ENCODE results near the gene IFIT2.
"Not testable (repeated sequence)": the region's sequence is repeated elsewhere in the genome, so short reads cannot be mapped to it uniquely, and the experiment has no call there.

IFIT2 gene

DNA sequence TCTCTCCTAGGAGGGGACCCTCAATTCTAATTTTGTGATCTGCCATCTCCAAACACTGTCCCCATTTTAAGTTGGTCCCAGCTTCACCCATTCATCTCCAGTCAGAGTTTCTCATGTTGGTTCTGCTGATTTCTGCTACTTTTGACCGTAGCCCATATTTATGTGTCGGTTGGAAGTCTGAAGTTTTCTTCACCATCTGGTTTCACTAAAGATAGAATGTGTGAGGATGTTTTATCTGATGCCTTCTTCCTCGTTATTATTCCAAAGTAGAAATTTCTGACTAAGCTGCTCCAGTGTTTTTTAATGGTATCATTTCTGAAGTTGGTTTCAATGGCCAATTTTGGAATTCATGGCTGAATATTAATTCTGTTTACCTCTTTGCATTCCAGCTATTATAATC lies 21.3 kb upstream of the IFIT2 start:
- no peak for DNase-seq (ENCODE audit: low spot score)

DNA sequence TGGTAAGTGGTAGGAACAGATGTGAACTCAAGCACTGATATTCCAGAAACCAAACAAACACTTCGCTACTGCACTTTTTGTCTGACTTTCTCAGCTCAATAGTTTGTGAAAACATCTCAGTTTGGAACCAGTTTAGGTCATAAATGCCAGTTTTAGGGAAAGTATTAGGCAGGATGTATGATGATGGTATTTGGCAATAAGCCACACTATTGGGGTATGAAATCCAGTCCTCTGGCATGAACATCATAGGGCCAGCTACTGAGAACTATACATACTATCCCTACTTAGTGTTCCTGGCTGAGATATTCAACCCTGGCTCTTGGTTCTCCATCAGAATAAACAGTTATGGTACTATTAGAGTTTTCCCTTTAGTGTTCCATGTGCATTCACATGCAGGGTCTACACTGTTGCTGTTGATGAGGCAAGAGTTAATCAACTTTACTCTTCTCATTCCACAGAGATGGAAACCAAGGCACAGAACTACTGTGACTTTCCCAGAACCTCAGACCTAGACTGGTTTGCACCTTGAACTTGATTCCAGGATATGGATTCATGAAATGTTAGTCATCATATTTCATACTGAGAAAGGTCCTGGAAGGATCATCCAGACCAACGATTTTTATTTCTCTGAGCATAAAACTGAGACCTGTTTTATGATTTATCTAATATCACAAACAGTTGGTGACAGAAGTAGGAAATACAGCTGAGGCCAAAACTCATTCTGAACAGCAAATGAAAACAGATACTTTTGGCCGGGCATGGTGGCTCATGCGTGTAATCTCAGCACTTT lies 20.0 kb upstream of the IFIT2 start:
- no peak for DNase-seq (ENCODE audit: low spot score)

GRCh38 chr10:89283025-89283935 lies 18.6 kb upstream of the IFIT2 start:
- peak; percentile 60 for DNase-seq (ENCODE audit: low spot score)

- peak; percentile 75 for DNase-seq (ENCODE audit: low spot score)
Observed at GRCh38 chr10:89283936-89284475, 17.8 kb upstream of the IFIT2 start.

DNA sequence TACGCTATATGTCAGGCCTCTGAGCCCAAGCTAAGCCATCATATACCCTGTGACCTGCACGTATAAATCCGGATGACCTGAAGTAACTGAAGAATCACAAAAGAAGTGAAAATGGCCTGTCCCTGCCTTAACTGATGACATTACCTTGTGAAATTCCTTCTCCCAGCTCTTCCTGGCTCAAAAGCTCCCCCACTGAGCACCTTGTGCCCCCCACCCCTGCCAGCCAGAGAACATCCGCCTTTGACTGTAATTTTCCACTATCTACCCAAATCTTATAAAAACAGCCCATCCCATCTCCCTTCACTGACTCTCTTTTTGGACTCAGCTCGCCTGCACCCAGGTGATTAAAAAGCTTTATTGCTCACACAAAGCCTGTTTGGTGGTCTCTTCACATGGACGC lies 17.1 kb upstream of the IFIT2 start:
- not testable (repeated sequence) for DNase-seq (ENCODE audit: low spot score)

DNA sequence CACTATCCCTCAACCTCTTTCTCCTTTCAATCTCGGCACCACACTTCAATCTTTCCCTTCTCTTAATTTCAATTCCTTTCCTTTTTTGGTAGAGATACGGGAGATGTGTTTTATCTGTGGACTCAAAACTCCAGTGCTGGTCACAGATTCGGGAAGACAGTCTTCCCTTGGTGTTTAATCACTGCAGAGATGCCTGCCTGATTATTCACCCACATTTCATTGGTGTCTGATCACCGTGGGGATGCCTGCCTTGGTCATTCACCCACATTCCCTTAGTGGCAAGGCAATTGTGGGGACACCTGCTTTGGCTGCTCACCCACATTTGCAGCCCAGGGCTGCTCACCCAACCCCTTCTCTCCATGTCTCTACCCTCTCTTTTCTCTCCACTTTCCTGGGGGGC lies 16.5 kb upstream of the IFIT2 start:
- not testable (repeated sequence) for DNase-seq (ENCODE audit: low spot score)

- no peak for DNase-seq (ENCODE audit: low spot score)
Observed at GRCh38 chr10:89294721-89295239, 7.1 kb upstream of the IFIT2 start.

GRCh38 chr10:89295597-89295996 lies 6.2 kb upstream of the IFIT2 start:
- no peak for DNase-seq (ENCODE audit: low spot score)

DNA sequence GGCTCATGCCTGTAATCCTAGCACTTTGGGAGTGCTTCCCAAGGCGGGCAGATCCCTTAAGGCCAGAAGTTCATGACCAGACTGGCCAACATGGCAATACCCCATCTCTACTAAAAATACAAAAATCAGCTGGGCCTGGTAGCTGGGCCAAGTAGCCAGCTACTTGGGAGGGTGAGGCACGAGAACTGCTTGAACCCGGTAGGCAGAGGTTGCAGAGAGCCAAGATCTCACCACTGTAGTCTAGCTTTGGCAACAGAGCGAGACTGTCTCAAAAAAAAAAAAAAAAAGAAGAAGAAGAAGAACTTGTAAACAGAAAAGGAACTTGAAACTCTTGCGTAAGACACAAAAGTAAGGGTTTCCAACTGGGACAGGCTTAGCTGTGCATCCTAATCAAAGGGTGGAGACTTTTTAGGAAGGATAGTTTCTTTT lies 5.6 kb upstream of the IFIT2 start:
- DNase-seq (ENCODE audit: low spot score) = peak; percentile 50

- no peak for DNase-seq (ENCODE audit: low spot score)
Observed at GRCh38 chr10:89297356-89297755, 4.5 kb upstream of the IFIT2 start.

DNA sequence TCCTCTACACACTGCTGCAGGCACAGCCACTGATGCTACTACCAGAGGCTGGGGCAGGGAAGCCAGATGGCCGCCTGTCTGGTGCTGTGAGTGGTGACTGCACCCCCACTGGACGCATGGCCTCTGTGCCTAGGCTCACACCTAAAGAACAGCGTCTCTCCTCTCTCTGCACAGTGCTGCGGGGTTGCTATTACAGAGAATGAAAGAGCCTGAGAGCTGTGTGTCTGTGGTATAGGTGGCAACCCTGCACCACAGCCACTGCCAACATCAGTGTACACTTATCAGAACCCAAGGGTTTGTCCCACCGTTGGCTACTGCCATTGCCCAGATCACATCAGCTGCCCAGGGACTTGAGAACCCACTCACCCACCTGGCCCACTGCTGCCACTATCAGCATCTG lies 4.1 kb upstream of the IFIT2 start:
- no peak for DNase-seq (ENCODE audit: low spot score)

DNA sequence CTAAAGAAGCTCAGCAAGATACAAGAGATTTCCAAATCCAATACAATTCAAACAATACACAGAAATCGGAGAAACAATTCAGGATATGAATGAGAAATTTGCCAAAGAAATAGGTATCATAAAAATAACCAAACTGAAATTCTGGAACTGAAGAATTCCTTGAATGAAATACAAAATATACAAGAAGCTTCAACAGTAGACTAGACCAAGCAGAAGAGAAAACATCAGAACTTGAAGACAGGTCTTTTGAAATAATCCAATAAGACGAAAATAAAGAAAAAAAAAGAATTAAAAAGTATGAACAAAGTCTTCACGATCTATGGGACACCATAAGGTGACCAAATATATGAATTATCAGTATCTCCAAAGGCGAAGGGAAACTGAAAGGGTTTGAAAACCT lies 2.8 kb upstream of the IFIT2 start:
- no peak for DNase-seq (ENCODE audit: low spot score)

GRCh38 chr10:89301232-89301631 lies 614 bp upstream of the IFIT2 start:
- DNase-seq (ENCODE audit: low spot score) = peak; percentile 73

- DNase-seq (ENCODE audit: low spot score) = peak; percentile 27
Observed at GRCh38 chr10:89302625-89303024, 779 bp downstream of the IFIT2 start.

- DNase-seq (ENCODE audit: low spot score) = no peak
Observed at GRCh38 chr10:89303161-89303560, 1.3 kb downstream of the IFIT2 start.

DNA sequence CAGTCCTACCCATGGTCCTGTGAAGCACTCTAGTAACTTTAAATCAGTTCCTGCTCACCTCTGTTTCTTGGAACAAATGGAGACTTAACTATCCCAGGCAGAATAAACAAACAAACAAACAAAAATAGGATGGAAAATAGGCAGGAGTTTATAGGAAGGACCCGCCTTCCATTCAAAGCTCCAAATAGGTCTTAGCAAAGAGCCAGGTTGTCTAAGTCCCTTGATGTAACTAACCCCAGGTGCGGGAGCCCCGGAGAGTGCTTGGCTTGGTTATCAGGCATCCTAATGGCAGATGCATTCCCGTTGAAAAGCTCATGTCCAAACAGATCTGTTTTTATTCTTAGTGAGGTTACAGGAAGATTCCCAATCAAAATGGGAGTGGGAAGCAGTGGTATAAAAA lies 2.2 kb downstream of the IFIT2 start:
- DNase-seq (ENCODE audit: low spot score) = no peak

DNA sequence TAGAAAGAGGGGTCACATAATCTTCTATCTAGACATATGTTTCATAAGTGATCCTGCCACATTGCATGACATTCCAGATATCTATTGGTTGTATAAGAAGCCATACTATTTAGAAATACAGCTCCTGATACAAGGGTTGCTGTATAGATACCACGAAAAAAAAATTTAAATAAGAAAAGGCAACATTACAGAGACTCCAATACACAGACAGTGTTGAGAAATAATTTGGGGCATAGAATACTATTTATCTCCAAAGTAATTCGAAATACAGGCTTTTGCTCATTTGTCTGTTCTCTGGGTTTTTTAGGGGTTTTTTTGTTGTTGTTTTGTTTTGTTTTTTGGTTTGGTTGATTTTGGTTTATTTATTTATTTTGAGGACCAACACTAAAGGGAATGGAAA lies 2.6 kb downstream of the IFIT2 start:
- no peak for DNase-seq (ENCODE audit: low spot score)

DNA sequence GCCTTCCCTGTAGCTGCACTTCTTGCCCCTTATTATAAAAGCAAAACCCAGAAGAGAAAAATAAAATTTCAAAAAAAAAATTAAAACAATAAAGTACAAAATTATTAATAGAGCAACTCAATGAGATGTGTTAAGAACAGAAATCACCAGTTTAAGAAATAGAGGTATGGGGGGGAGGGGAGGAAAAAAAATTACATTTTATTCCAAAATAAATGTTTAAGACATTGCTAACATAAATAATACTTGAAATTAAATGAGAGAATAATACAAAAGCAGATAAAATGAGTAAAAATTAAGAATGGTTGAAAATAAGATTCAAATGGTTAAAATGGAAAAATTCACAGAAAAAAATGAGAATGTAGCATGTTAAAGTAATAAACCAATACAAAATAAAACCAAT lies 3.1 kb downstream of the IFIT2 start:
- DNase-seq (ENCODE audit: low spot score) = no peak

DNA sequence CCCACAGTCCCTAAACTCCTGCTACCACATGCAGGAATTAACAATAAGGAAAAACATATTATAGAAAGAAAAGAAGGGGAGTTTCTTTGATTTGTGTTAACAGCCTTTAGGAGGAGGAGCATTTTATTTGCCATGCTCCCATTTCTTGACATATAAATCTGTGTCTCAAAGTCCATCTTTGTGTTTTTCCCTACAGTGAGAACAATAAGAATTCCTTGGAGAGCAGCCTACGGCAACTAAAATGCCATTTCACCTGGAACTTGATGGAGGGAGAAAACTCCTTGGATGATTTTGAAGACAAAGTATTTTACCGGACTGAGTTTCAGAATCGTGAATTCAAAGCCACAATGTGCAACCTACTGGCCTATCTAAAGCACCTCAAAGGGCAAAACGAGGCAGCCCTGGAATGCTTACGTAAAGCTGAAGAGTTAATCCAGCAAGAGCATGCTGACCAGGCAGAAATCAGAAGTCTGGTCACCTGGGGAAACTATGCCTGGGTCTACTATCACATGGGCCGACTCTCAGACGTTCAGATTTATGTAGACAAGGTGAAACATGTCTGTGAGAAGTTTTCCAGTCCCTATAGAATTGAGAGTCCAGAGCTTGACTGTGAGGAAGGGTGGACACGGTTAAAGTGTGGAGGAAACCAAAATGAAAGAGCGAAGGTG lies 4.1 kb downstream of the IFIT2 start:
- no peak for DNase-seq (ENCODE audit: low spot score)

- DNase-seq (ENCODE audit: low spot score) = no peak
Observed at GRCh38 chr10:89306434-89307268, 4.8 kb downstream of the IFIT2 start.

DNA sequence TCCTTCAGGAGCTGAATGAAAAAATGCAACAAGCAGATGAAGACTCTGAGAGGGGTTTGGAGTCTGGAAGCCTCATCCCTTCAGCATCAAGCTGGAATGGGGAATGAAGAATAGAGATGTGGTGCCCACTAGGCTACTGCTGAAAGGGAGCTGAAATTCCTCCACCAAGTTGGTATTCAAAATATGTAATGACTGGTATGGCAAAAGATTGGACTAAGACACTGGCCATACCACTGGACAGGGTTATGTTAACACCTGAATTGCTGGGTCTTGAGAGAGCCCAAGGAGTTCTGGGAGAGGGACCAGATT lies 5.4 kb downstream of the IFIT2 start:
- DNase-seq (ENCODE audit: low spot score) = no peak

Measured in Ammon's horn (tissue), 1 donor.